GM12878 (cell line): ENCODE results near the gene MEGF6. TPM values are rescaled to one million over a fixed set of nuclear protein-coding genes. Genes with fewer than 3 reads are reported as not detected.

Experiments
- ATAC-seq: fragments of 200-7000 bp; cut with Tn5 transposase; 3 replicates; pipeline ENCODE4 v1.9.1; 2020; ENCODE audit warnings: mild to moderate bottlenecking, moderate library complexity
- BruUV-seq: library from RNA; stranded (reverse); fragments of 400-500 nt; replicated peaks from 2 replicates; lab custom pipeline; 2021; lab: Mats Ljungman, UMichigan
- CTCF ChIA-PET: fragments of 300-600 bp; sonication (Branson Sonifier 250); formaldehyde crosslinking; extraction: SDS; loops from one replicate; lab custom pipeline; 2021; ENCODE audit warnings: inconsistent platforms; lab: Yijun Ruan, JAX
- POLR2A ChIA-PET: fragments of 350-600 bp; formaldehyde crosslinking; extraction: SDS; loops from one replicate; lab custom pipeline; 2021; ENCODE audit warnings: inconsistent platforms; lab: Charles Lee
- RAD21 ChIA-PET: fragments of 300-600 bp; sonication (Branson Sonifier 250); formaldehyde crosslinking; loops from one replicate; lab custom pipeline; 2023; ENCODE audit warnings: antibody characterized with exemption; ENCODE audit not compliant: unreplicated experiment; lab: Charles Lee
- SMC1A ChIA-PET: fragments of 300-600 bp; sonication (Branson Sonifier 250); formaldehyde crosslinking; loops from one replicate; lab custom pipeline; 2023; ENCODE audit not compliant: unreplicated experiment, uncharacterized antibody; lab: Charles Lee
- DNase-seq: peaks from one replicate; pipeline ENCODE4 v3.0.0-alpha.2; 2011; ENCODE audit warnings: low read depth, low spot score
- FAIRE-seq: peaks from 3 replicates; lab custom pipeline; 2011; peaks lifted over from hg19 to GRCh38; lab: Jason Lieb, UNC
- H2AFZ ChIP-seq: 2 replicates; pipeline ENCODE4 v1.6.0; 2011; ENCODE audit warnings: low read depth, low read length, control low read depth; ENCODE audit not compliant: control insufficient read depth
- H3K27ac ChIP-seq: 2 replicates; pipeline ENCODE4 v1.5.1; 2011; ENCODE audit warnings: control low read depth; ENCODE audit not compliant: control insufficient read depth, insufficient read depth
- H3K27me3 ChIP-seq, 2 experiments: replicated peaks in 1 of 2; 2 replicates each; pipeline versions ENCODE4 v1.6.0 to v1.6.1; 2011; ENCODE audit warnings: low read length in 1 of 2; ENCODE audit not compliant: control insufficient read depth in 2 of 2, insufficient read depth in 2 of 2
- H3K36me3 ChIP-seq, 2 experiments: 2 replicates each; pipeline ENCODE4 v1.5.1; 2011; ENCODE audit warnings: low read length in 1 of 2; ENCODE audit not compliant: control insufficient read depth in 2 of 2, insufficient read depth in 2 of 2
- H3K4me1 ChIP-seq: 2 replicates; pipeline ENCODE4 v1.6.1; 2011; ENCODE audit warnings: mild to moderate bottlenecking, low read length, moderate library complexity, mixed read lengths; ENCODE audit not compliant: control insufficient read depth, insufficient read depth
- H3K4me2 ChIP-seq: 2 replicates; pipeline ENCODE4 v1.6.0; 2011; ENCODE audit warnings: control low read depth; ENCODE audit not compliant: control insufficient read depth, insufficient read depth
- H3K4me3 ChIP-seq: fragments of 200-600 bp; sonication (generic); 2 replicates; pipeline ENCODE4 v1.5.1; 2016
- H3K79me2 ChIP-seq: 2 replicates; pipeline ENCODE4 v1.6.0; 2011; ENCODE audit warnings: low read length; ENCODE audit not compliant: control insufficient read depth, insufficient read depth
- H3K9ac ChIP-seq: 2 replicates; pipeline ENCODE4 v1.8.0; 2011; ENCODE audit warnings: low read length, control low read depth, mixed read lengths; ENCODE audit not compliant: control insufficient read depth, insufficient read depth
- H3K9me3 ChIP-seq: replicated peaks from 3 replicates; pipeline ENCODE4 v1.5.1; 2011; ENCODE audit warnings: mild to moderate bottlenecking, low read length; ENCODE audit not compliant: control insufficient read depth, insufficient read depth
- H4K20me1 ChIP-seq: 2 replicates; pipeline ENCODE4 v1.6.0; 2011; ENCODE audit not compliant: control insufficient read depth, insufficient read depth
- EED ChIP-seq: sonication (generic); IDR thresholded peaks from 2 replicates; pipeline ENCODE4 v1.6.1; 2016; ENCODE audit warnings: antibody characterized with exemption, low read depth
- JUND ChIP-seq: IDR thresholded peaks from 2 replicates; pipeline ENCODE4 v1.6.1; 2012; ENCODE audit warnings: low read depth, mild to moderate bottlenecking, low read length, improper control_type of control experiment, moderate library complexity
- MLLT1 ChIP-seq: fragments of 450-650 bp; IDR thresholded peaks from 2 replicates; pipeline ENCODE4 v1.6.1; 2016; ENCODE audit warnings: mild to moderate bottlenecking
- NR2C1 ChIP-seq: fragments of 450-650 bp; IDR thresholded peaks from 2 replicates; pipeline ENCODE4 v1.6.1; 2017; ENCODE audit warnings: antibody characterized with exemption, mild to moderate bottlenecking, moderate library complexity
- NR2F1 ChIP-seq: fragments of 450-650 bp; conservative IDR thresholded peaks from 2 replicates; pipeline ENCODE4 v1.6.1; 2017; ENCODE audit warnings: mild to moderate bottlenecking
- PRDM15 ChIP-seq: fragments of 450-650 bp; formaldehyde crosslinking; IDR thresholded peaks from 2 replicates; pipeline ENCODE4 v1.4.0; 2020; ENCODE audit warnings: mild to moderate bottlenecking, moderate library complexity
- RBBP5 ChIP-seq: fragments of 200-600 bp; sonication (generic); conservative IDR thresholded peaks from 2 replicates; pipeline ENCODE4 v1.6.1; 2016
- SMC3 ChIP-seq: IDR thresholded peaks from 2 replicates; pipeline ENCODE4 v1.6.1; 2011; ENCODE audit warnings: low read length, improper control_type of control experiment, borderline replicate concordance
- SREBF1 ChIP-seq: IDR thresholded peaks from 2 replicates; pipeline ENCODE4 v1.6.1; 2012; ENCODE audit warnings: mild to moderate bottlenecking, low read length
- YBX1 ChIP-seq: fragments of 450-650 bp; IDR thresholded peaks from 2 replicates; pipeline ENCODE4 v1.6.1; 2016; ENCODE audit warnings: antibody characterized with exemption
- ZBTB11 ChIP-seq: fragments of 450-650 bp; formaldehyde crosslinking; IDR thresholded peaks from 2 replicates; pipeline ENCODE4 v1.5.0; 2022; ENCODE audit warnings: mild to moderate bottlenecking, missing genetic modification characterization
- ZNF217 ChIP-seq: fragments of 450-650 bp; IDR thresholded peaks from 2 replicates; pipeline ENCODE4 v1.6.1; 2017; ENCODE audit warnings: antibody characterized with exemption, mild to moderate bottlenecking
- ZNF622 ChIP-seq: fragments of 450-650 bp; IDR thresholded peaks from 2 replicates; pipeline ENCODE4 v1.6.1; 2017; ENCODE audit warnings: mild to moderate bottlenecking, inconsistent platforms
- WGBS: methylation state at CpG from one replicate; pipeline ENCODE4 v1.1.6; 2016; ENCODE audit warnings: low lambda C conversion rate; ENCODE audit not compliant: insufficient replicate concordance, insufficient coverage; ENCODE audit errors: missing lambda C conversion rate; 5-methylcytosine and 5-hydroxymethylcytosine counted together
- in situ Hi-C: fragments of 300-500 bp; cut with MboI; formaldehyde crosslinking; loops from 9 replicates; pipeline ENCODE4 v1.14.3; 2018; ENCODE audit warnings: mixed read lengths
- intact Hi-C: fragments of 100-400 bp; cut with micrococcal nuclease; formaldehyde crosslinking; loops from one replicate; pipeline ENCODE4 v1.14.2; 2022; ENCODE audit not compliant: unreplicated experiment
- polyA plus RNA-seq, 11 experiments: library from polyadenylated mRNA; depleted of rRNA in 4 of 11; unstranded in 6 of 11; stranded (reverse) in 5 of 11; fragments of >200 nt; fragmentation: Nextera tagmentation in 4 of 11; fragmentation: Illumina TruSeq in 1 of 11; extraction: Ambion mirVana in 4 of 11; extraction: Trizol in 1 of 11; gene quantifications; 1 replicate in 1 of 11; 2 replicates in 10 of 11; pipeline versions ENCODE4 v1.2.1 to v1.2.3, GENCODE V29; 2011 to 2016; ENCODE audit warnings: inconsistent platforms in 2 of 11, missing spikeins in 2 of 11, low read depth in 1 of 11
- total RNA-seq, 4 experiments: library from RNA; depleted of rRNA in 3 of 4; stranded (reverse); fragments of >200 nt in 3 of 4; fragmentation: Illumina TruSeq in 1 of 4; extraction: Trizol in 1 of 4; gene quantifications; 2 replicates each; pipeline versions ENCODE4 v1.2.1 to v1.2.3, GENCODE V29; 2013 to 2021

Gene MEGF6
- total and polyA plus RNA-seq, 10 of the 15 experiments (the other 5 are each of a cell fraction or from before 2014, with no cell fraction given): 0.03 to 0.41 TPM; not detected in 8

GRCh38 chr1:3641816-3642215 lies 30.5 kb upstream of the MEGF6 start:
- in situ Hi-C loops: no loop called here
- H2AFZ ChIP-seq: no peak overlapping the region
- ChIA-PET CTCF (no interaction called here), POLR2A (interaction anchor here (0.6 kb wide), 2 partner anchors 10 to 1551 kb away, joined by 3 to 4 read pairs; no protein-coding TSS in a partner anchor), SMC1A (no interaction called here), RAD21 (no interaction called here)
- TF ChIP-seq NR2F1 (no peak), NR2C1 (no peak), SMC3 (no peak), SREBF1 (no peak), RBBP5 (no peak), EED (no peak), ZBTB11 (CRISPR knock-in tag) (no peak), PRDM15 (CRISPR knock-in tag) (no peak), ZNF217 (no peak), MLLT1 (no peak), JUND (no peak), ZNF622 (no peak), YBX1 (no peak)
- no peak for FAIRE-seq
- H3K4me3 ChIP-seq: no peak overlapping the region
- no peak overlapping the region for H3K9ac ChIP-seq
- H3K36me3 ChIP-seq: peaks cover 7 to 15% of the 10 kb centered on the region in 2 experiments; a peak in 3 of 4 replicates
- intact Hi-C loops: no loop called here
- no peak overlapping the region for H3K4me2 ChIP-seq
- no peaks in the 10 kb centered on the region for H3K9me3 ChIP-seq
- H3K79me2 ChIP-seq: no peaks in the 10 kb centered on the region
- 97% methylated on average over 11 of the region's 11 CpGs for WGBS
- H3K4me1 ChIP-seq: no peaks in the 10 kb centered on the region
- H3K27me3 ChIP-seq: no peaks in the 10 kb centered on the region
- no peak overlapping the region for H3K27ac ChIP-seq
- DNase-seq: no peak
- no peak for ATAC-seq
- no peaks in the 10 kb centered on the region for H4K20me1 ChIP-seq
- no TSS peak for BruUV-seq
